ENCODE measurements around the gene RHOH. TPM values are rescaled to one million over a fixed set of nuclear protein-coding genes. Genes with fewer than 3 reads are reported as not detected.

Gene RHOH
- total and polyA plus RNA-seq, 10 of the 15 experiments (the other 5 are each of a cell fraction or from before 2014, with no cell fraction given) = 46.5 to 120 (median 57.9) TPM

DNA sequence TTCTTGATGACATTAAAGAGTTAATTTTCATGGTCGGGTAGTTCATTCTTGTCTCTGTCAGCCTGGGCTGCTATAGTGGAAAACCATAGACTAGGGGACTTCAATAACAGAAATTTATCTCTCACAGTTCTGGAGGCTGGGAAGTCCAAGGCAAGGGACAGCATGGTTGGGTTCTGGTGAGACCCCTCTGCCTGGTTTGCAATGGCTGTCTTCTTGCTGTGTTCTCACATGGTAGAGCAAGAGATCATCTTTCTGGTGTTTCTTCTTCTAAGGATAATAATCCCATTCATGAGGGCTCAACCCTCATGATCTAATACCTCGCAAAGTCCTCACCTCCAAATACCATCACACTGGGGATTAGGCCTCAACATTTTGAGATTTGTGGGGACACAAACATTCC is 50.1 kb downstream of the RHOH start:
- CTCF ChIA-PET = interaction anchor here (1.1 kb wide), 1 partner anchor 52 kb away, joined by 3 read pairs; no protein-coding TSS in a partner anchor
- FAIRE-seq = no peak

DNA sequence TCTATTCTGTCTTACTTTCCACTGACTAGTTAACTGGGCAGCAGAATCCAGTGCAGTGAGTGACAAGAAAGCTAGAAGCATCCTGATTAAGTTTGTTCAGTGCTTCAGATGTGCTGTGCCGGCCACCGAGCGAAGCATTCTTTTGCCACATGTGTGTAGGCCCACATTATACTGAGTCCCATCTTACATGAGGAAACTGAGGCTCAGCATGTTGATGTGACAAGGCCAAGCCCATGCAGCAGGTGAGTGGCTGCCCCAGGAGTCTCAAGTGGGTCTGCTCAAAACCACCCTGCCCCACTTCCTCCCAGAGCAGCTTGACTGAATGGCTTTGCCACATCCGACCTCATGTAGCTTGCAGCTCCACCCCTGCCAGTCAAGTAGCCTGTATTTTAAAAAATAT is 50.5 kb downstream of the RHOH start:
- ChIA-PET SMC1A (ENCODE audit: uncharacterized antibody, unreplicated experiment) (interaction anchor here (0.9 to 1.4 kb wide), 3 partner anchors 16 to 192 kb away, joined by 3 to 4 read pairs (median 3); no protein-coding TSS in a partner anchor), POLR2A (interaction anchor here (0.8 kb wide), 1 partner anchor 9 kb away, joined by 3 read pairs; no protein-coding TSS in a partner anchor), RAD21 (ENCODE audit: unreplicated experiment) (no interaction called here), CTCF (interaction anchor here (1.0 to 1.2 kb wide), 2 partner anchors 12 to 69 kb away, joined by 3 read pairs; no protein-coding TSS in a partner anchor)
- no peak overlapping the region for H3K4me2 ChIP-seq (ENCODE audit: control insufficient read depth, insufficient read depth)
- in situ Hi-C loops (cut with MboI) = no loop called here
- no peaks in the 10 kb centered on the region for H3K27me3 ChIP-seq (replicated peaks in 1 of 2; ENCODE audit: control insufficient read depth in 2 of 2, insufficient read depth in 2 of 2, low read length in 1 of 2)
- H3K27ac ChIP-seq (ENCODE audit: control insufficient read depth, insufficient read depth) = no peak overlapping the region
- no TSS peak for BruUV-seq (replicated peaks)
- DNase-seq (ENCODE audit: low read depth, low spot score) (no peak), ATAC-seq (peak; percentile 44), FAIRE-seq (peak; percentile 47)
- no peak overlapping the region for H2AFZ ChIP-seq (ENCODE audit: control insufficient read depth, low read depth, low read length)
- H3K36me3 ChIP-seq (ENCODE audit: control insufficient read depth in 2 of 2, insufficient read depth in 2 of 2, low read length in 1 of 2) = peaks cover 26 to 31% of the 10 kb centered on the region in 2 experiments
- H3K79me2 ChIP-seq (ENCODE audit: control insufficient read depth, insufficient read depth, low read length) = peaks cover 13% of the 10 kb centered on the region
- H3K4me1 ChIP-seq (ENCODE audit: control insufficient read depth, insufficient read depth, low read length) = no peaks in the 10 kb centered on the region
- no peak overlapping the region for H3K4me3 ChIP-seq
- intact Hi-C loops (cut with micrococcal nuclease; ENCODE audit: unreplicated experiment) = loop anchor here (2.0 kb wide), 1 partner anchor 61 kb away; no protein-coding TSS in a partner anchor
- H4K20me1 ChIP-seq (ENCODE audit: control insufficient read depth, insufficient read depth) = peaks cover 9% of the 10 kb centered on the region
- peak; percentile 36; the same call in 1 of the 2 replicates for TF ChIP-seq PAX5 (IDR thresholded peaks at IDR 0.05; ENCODE audit: borderline replicate concordance, low read depth, low read length)
- TF ChIP-seq BCL11A (IDR thresholded peaks at IDR 0.05; ENCODE audit: low read depth, low read length) = 0 out of 2 replicates have a peak, but pooled peaks have one; percentile 9
- TF ChIP-seq POU2F2 (IDR thresholded peaks at IDR 0.05; ENCODE audit: borderline replicate concordance, low read depth, low read length) = 0 out of 3 replicates have a peak, but pooled peaks have one; percentile 48
- TF ChIP-seq MTA3 (IDR thresholded peaks at IDR 0.05; ENCODE audit: borderline replicate concordance, low read length) = no peak
- TF ChIP-seq CEBPB (IDR thresholded peaks at IDR 0.05; ENCODE audit: borderline replicate concordance in 1 of 2, low read depth in 2 of 2, low read length in 2 of 2) = no peak
- TF ChIP-seq POLR2AphosphoS5 (IDR thresholded peaks at IDR 0.05; ENCODE audit: low read length) = peak; percentile 76; the same call in 1 of the 2 replicates
- peak; percentile 75 for TF ChIP-seq POLR2A (IDR thresholded peaks at IDR 0.05; ENCODE audit: low read depth, low read length)
- TF ChIP-seq SPI1 (IDR thresholded peaks at IDR 0.05; ENCODE audit: borderline replicate concordance, insufficient read depth, low read depth, low read length) = peak; percentile 41; the same call in 1 of the 2 replicates
- no peak for TF ChIP-seq IRF3 (IDR thresholded peaks at IDR 0.05)
- no peak for TF ChIP-seq MTA2 (IDR thresholded peaks at IDR 0.05; ENCODE audit: low read depth)
- WGBS (ENCODE audit: insufficient coverage, insufficient replicate concordance, low lambda C conversion rate, missing lambda C conversion rate) = 62% methylated on average over 4 of the region's 4 CpGs
- no peak overlapping the region for H3K9ac ChIP-seq (ENCODE audit: control insufficient read depth, insufficient read depth, low read length)
- H3K9me3 ChIP-seq (replicated peaks; ENCODE audit: control insufficient read depth, insufficient read depth, low read length) = no peaks in the 10 kb centered on the region

More for the DNA sequence above, 50.1 kb downstream of the RHOH start:
- Histone ChIP-seq H3K36me3 (ENCODE audit: control insufficient read depth in 2 of 2, insufficient read depth in 2 of 2, low read length in 1 of 2) (peaks cover 29 to 33% of the 10 kb centered on the region in 2 experiments), H3K4me1 (ENCODE audit: control insufficient read depth, insufficient read depth, low read length) (no peaks in the 10 kb centered on the region), H4K20me1 (ENCODE audit: control insufficient read depth, insufficient read depth) (peaks cover 11% of the 10 kb centered on the region), H3K27me3 (replicated peaks in 1 of 2; ENCODE audit: control insufficient read depth in 2 of 2, insufficient read depth in 2 of 2, low read length in 1 of 2) (no peaks in the 10 kb centered on the region), H2AFZ (ENCODE audit: control insufficient read depth, low read depth, low read length) (no peak overlapping the region), H3K9me3 (replicated peaks; ENCODE audit: control insufficient read depth, insufficient read depth, low read length) (no peaks in the 10 kb centered on the region), H3K4me2 (ENCODE audit: control insufficient read depth, insufficient read depth) (no peak overlapping the region), H3K79me2 (ENCODE audit: control insufficient read depth, insufficient read depth, low read length) (peaks cover 14% of the 10 kb centered on the region), H3K4me3 (no peak overlapping the region), H3K9ac (ENCODE audit: control insufficient read depth, insufficient read depth, low read length) (no peak overlapping the region), H3K27ac (ENCODE audit: control insufficient read depth, insufficient read depth) (no peak overlapping the region)
- 77% methylated on average over 2 of the region's 2 CpGs for WGBS (ENCODE audit: insufficient coverage, insufficient replicate concordance, low lambda C conversion rate, missing lambda C conversion rate)
- SMC1A ChIA-PET (ENCODE audit: uncharacterized antibody, unreplicated experiment) = interaction anchor here (0.9 to 1.4 kb wide), 3 partner anchors 15 to 191 kb away, joined by 3 to 4 read pairs (median 3); no protein-coding TSS in a partner anchor
- BruUV-seq (replicated peaks) = no TSS peak
- POLR2A ChIA-PET = no interaction called here
- RAD21 ChIA-PET (ENCODE audit: unreplicated experiment) = no interaction called here
- TF ChIP-seq POLR2AphosphoS5 (IDR thresholded peaks at IDR 0.05; ENCODE audit: low read length) = 0 out of 2 replicates have a peak, but pooled peaks have one; percentile 18
- no peak for TF ChIP-seq SMAD1 (IDR thresholded peaks at IDR 0.05; ENCODE audit: low read depth, partially characterized antibody)
- no peak for TF ChIP-seq CREB1 (IDR thresholded peaks at IDR 0.05; ENCODE audit: low read depth)
- DNase-seq (ENCODE audit: low read depth, low spot score) (no peak), ATAC-seq (peak; percentile 13)
- intact Hi-C loops (cut with micrococcal nuclease; ENCODE audit: unreplicated experiment) (loop anchor here (2.0 kb wide), 1 partner anchor 62 kb away; no protein-coding TSS in a partner anchor), in situ Hi-C loops (cut with MboI) (no loop called here)

All from GM12878 (cell line).